GM12864 (cell line): ENCODE results near the gene KRTAP21-2.

Experiments used
- DNase-seq: peaks from one replicate; pipeline ENCODE4 v3.0.0-alpha.2; 2011; ENCODE audit warnings: low read depth
- H3K4me3 ChIP-seq: 2 replicates; pipeline ENCODE4 v1.5.1; 2011; ENCODE audit warnings: mild to moderate bottlenecking, low read depth, low read length, control low read depth
- TF ChIP-seq, protein P1 (sequence below): IDR thresholded peaks from 2 replicates; pipeline ENCODE4 v1.5.1; 2011; ENCODE audit warnings: low read depth, mild to moderate bottlenecking, moderate library complexity, low read length, control low read depth, inconsistent platforms; ENCODE audit errors: missing control alignments

The KRTAP21-2 gene

GRCh38 chr21:30740462-30740861, 6.6 kb downstream of the KRTAP21-2 start:
- TF ChIP-seq, protein P1, sequence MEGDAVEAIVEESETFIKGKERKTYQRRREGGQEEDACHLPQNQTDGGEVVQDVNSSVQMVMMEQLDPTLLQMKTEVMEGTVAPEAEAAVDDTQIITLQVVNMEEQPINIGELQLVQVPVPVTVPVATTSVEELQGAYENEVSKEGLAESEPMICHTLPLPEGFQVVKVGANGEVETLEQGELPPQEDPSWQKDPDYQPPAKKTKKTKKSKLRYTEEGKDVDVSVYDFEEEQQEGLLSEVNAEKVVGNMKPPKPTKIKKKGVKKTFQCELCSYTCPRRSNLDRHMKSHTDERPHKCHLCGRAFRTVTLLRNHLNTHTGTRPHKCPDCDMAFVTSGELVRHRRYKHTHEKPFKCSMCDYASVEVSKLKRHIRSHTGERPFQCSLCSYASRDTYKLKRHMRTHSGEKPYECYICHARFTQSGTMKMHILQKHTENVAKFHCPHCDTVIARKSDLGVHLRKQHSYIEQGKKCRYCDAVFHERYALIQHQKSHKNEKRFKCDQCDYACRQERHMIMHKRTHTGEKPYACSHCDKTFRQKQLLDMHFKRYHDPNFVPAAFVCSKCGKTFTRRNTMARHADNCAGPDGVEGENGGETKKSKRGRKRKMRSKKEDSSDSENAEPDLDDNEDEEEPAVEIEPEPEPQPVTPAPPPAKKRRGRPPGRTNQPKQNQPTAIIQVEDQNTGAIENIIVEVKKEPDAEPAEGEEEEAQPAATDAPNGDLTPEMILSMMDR = no peak
- no peak for DNase-seq
- H3K4me3 ChIP-seq = no peak overlapping the region

DNA sequence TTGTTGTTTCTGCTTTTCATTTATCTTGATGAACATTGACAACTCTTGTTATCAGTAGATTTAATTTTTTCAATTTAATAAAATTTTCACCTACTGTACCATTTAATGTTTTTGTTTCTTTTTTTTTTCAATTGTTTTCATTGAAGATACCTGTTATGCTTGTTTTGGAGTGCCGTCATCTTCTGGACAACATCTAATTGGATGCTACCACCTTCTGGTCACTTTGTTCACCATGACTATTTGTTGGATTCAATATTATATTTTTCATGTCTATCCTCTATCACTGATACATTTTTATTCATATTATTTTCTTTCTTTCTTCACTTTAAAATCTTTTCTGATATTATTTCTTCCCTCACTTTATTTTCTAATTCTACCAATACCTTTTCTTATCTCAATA, 14.0 kb downstream of the KRTAP21-2 start:
- TF ChIP-seq, protein P1 = no peak
- no peak overlapping the region for H3K4me3 ChIP-seq
- no peak for DNase-seq

GRCh38 chr21:30726726-30727125, 20.3 kb downstream of the KRTAP21-2 start:
- no peak overlapping the region for H3K4me3 ChIP-seq

DNA sequence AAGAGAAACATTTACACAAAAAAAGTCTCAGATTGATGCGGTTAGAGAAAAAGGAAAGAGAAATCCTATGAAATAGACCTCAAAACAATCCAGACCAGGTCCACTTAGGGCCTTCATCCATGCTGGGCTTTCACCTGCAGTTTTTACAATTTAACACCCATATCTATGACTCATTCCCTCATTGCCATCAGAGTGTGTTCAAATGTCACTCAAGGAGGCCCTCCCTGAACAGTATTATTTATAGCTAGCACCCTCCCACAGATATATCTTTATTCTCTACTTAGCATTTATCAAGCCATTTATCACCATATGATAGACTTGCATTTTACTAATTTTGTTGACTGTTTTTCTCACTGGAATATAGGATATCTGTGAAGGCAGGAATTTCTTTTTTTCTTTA, 27.7 kb downstream of the KRTAP21-2 start:
- DNase-seq = no peak
- no peak overlapping the region for H3K4me3 ChIP-seq
- TF ChIP-seq, protein P1 = no peak

More at GRCh38 chr21:30726726-30727125, 20.3 kb downstream of the KRTAP21-2 start:
- TF ChIP-seq, protein P1 = no peak
- DNase-seq = no peak

DNA sequence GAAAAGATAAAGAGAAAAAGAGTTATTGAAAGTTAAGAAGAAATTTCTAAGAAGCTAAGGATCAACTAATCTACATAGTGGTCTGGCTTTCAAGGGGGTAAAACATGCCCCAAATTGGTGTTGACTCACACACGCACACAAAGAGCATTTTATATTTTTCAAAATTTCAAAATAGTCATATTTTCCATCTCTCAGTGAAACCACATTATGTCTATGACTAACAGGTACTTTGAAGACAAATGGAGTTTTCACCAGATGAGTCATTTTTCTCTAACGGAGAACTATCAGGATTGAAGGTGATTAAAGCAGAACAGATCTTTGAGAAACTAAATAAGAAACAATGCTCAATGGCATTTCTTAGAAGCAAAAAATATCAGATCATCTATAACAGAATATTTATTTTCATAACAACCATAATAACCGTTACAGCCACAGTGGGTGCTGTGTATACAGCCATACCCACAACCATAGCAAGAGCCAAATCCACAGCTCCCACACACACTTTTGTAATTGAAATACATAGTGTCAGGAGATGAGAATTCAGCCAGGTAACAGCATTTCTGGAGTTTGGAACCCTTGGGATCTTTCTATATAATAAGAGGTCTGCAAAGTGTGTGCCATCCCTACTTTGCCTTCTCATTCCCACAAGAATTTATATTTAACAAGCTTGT, 28.7 kb downstream of the KRTAP21-2 start, which contains the start of gene KRTAP21-3:
KRTAP21-3 (minus strand) TSS at position 539 of the 671 bp plus-strand sequence; CDS start at position 521, 18 bp downstream.
- DNase-seq = no peak
- H3K4me3 ChIP-seq = no peak within 1 kb of the TSS
- TF ChIP-seq, protein P1 = no peak

DNA sequence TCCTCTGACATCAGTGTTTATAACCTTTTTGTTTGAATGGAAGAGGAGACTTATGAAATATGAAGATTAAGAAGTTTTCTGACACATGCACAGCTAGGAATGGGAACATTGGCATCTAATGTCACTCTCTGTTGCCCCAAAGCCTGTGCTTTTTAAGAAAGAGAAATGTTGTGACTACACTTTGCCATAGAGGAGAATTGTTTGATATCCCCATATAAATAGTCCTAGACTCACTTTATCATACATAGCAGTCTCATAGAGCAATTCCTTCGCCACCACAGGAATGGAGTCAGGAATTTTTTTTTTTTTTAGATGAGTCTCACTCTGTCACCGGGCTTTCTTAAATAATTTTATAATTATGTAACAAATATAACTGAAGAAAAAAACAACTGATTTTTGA, 30.0 kb downstream of the KRTAP21-2 start:
- H3K4me3 ChIP-seq = no peak overlapping the region
- no peak for DNase-seq
- TF ChIP-seq, protein P1 = no peak

DNA sequence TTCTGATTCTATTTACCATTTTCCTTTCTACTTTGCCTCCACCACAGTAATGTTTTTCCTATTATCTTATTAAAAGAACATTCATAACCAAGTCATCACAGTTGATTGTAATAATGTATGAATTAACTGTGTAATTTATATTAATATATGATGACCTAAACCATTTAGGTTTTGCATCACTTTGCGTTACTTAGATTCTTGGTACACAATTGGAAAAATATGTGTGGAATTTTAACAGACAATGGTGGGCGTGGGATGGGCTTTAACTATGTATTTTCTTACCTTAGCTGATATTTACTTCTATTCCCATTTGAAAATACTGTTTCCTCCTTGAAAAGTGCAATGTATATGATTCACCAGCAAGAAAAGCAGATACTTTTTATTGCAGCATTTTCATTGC, 32.1 kb downstream of the KRTAP21-2 start:
- TF ChIP-seq, protein P1 = no peak
- DNase-seq = no peak
- H3K4me3 ChIP-seq = no peak overlapping the region
